Erythroblast (primary cell): ENCODE measurements around the gene CSK.

Source experiments
- DNase-seq, 2 experiments: peaks; one replicate each; lab custom pipeline; 2025; lab: John Stamatoyannopoulos, UW
- GATA1 ChIP-seq: IDR thresholded peaks from 2 replicates; pipeline ENCODE4 v1.6.1; 2011; ENCODE audit warnings: low read depth, mild to moderate bottlenecking, control low read depth, low read length, moderate library complexity
- POLR2A ChIP-seq: IDR thresholded peaks from 2 replicates; pipeline ENCODE4 v1.6.1; 2011; ENCODE audit warnings: mild to moderate bottlenecking, low read length

CSK gene

GRCh38 chr15:74762791-74763150 is 19.1 kb upstream of the CSK start:
- TF ChIP-seq POLR2A (no peak), GATA1 (no peak)
- no peak for DNase-seq

DNA sequence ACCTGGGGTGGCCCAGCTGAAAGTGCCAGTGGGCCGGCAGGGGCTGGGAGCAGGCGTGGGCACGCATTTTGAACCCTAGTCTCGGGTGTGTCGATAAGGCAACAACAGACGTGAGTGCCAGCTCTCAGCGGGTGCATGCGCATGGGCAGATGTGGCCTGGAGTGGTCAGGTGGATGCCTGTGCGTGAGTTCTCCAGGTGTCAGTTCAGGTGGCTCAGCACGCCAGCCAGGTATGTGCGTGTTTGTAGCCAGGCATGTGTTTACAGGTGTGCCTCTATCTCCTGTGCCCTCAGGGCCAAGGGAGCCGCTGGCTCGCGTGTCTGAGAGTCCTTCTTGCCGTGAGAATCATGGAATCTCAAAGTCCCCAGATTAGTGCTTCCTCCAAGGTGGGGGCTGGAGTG is 18.5 kb upstream of the CSK start:
- no peak for DNase-seq
- TF ChIP-seq GATA1 (no peak), POLR2A (no peak)

DNA sequence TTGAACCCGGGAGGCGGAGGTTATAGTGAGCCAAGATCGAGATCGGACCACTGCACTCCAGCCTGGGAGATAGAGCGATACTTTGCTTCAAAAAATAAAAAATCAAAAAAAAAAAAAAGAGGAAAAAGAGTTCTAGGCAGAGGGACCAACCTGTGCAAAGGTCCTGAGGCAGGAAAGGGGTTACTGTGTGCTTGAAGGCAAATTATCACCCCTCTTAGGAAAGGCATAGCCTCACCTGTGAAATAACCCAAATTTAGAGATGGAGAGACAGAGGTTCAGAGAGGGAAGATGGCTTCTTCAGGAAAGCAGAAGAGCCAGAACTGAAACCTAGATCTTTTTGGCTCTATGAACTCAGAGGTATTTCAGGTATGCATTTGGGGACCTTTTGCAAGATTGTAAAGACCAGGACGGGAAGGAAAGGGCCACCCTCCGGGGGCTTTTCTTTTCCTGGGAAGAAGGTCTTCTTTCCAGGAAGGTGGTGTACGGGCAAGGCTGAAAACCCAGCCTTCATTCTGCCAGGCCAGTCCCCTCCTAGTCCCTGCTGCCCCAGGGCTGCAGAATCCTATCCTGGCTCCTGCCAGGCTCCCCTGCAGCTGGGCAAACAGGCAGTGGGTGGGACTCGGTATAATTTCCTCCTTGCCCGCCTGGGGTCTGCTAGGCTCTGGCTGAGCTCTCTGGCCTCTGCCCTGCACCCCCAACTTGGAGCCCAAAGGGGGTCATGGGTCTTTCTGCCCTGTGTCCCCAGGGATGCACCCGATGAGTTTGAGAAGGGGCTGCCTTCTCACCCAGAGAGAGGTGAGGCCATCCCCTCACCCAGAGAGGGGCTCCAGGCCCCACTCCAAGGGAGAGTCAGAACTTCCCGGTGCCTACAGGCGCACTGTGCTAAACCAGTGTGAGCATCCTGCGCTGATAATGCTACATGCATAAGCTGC is 14.4 kb upstream of the CSK start:
- DNase-seq, result no peak
- no peak for TF ChIP-seq POLR2A
- no peak for TF ChIP-seq GATA1

DNA sequence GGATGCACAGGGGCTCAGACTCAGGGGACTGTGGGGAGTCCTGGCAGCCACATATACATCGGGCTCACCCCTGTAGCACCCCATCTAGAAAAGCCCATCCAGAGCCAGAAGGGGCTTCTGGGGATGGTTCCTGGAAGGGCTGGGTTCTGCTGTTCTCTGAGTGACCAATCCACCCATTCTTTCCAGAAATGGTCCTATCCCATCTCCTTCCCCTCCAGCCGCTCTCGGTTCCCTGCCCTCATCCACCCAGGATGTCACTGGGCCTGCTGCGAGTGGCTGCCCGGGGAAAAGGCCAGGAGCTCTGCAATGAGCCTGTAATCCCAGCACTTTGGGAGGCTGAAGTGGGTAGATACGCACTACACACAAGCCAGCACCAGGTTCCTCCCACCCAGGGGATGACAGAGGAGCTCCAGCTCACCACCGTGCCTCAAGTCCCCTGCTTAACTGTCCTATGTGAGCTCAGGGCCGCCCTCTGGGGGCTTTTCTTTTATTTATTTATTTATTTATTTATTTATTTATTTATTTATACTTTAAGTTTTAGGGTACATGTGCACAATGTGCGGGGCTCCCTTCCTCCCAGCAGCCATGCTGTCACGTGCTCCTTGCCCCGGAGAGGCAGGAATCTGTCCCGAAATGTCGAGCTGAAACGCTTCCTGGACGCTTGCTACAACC is 13.6 kb upstream of the CSK start:
- DNase-seq, result no peak
- TF ChIP-seq POLR2A (no peak), GATA1 (no peak)

GRCh38 chr15:74768771-74769342 is 13.0 kb upstream of the CSK start:
- TF ChIP-seq GATA1 (no peak), POLR2A (no peak)
- DNase-seq, result peak; percentile 60 to 77

DNA sequence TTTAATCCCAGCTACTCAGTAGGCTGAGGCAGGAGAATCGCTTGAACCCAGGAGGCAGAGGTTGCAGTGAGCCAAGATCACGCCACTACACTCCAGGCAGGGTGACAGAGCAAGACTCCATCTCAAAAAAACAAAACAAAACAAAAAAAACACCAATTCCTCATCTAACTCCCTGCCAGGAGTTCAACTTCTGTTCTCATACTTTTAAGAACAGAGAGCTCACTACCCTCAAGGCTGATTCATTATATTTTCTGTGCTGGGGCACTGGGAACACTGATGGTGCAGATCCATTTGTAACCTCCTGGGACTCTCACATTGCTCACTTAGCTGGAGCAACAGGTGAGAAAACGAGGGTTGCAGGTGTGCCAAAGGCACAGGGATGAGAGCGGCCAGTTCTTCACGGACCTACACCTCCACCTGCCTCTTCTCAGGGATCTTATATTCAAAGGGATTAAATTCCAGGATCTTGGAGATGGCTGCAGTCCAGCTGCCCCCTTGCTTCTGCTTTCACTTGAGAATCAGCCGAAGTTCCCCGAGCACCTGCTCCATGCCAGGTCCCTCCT is 12.3 kb upstream of the CSK start:
- TF ChIP-seq GATA1 (no peak), POLR2A (no peak)
- DNase-seq, result no peak

DNA sequence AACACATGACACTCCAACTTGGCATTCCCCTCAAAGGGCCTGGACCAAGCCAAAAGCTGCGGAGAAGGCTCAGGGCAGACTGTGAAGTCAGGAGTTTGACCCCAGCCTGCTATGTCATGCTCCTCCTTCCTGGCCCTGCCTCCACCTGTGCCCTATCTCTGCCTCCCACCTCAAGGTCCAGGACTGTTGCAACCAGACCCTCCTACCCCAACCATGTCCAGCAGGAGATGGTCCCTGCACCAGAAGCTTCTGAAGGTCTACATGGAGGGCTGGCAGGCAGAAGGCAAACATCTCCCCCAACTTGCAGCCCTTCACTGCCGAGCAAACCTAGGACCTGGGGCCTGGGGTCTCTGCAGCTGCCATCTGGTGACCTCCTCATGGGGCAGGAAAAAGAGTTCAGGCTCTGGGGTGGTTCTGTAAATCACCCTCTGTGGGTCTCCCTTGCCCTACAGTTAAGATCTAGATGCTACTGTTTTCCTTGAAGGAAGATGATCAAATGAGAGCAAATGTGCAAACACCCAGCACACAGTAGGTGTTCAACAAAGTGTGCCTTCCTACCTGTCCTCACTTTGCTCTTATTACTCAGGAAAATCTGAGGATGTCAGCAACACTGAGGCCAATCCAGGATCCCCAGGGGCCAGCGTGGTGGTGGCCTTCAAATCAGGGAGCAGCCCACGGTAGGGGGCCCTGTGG is 11.5 kb upstream of the CSK start:
- TF ChIP-seq POLR2A (no peak), GATA1 (no peak)
- no peak for DNase-seq

DNA sequence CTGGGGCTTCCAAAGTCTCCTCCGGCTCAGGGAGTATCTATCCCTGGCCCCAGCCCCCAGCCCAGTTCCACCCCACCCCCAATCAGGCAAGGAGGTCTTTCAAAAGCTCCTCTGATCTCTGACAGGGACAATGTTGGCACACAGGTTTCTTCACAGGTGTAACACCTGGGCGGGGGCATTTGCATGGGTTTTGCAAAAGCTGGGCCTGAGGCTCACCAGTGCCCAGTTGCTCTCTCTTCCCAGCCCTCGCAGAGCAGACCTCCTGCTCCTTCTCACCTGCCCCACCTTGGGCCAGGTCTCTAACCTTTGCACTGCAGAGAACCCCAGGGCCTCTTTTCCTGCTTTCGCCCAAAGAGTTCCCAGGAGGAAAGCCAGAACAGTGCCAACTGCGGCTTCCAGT is 8.6 kb upstream of the CSK start:
- DNase-seq, result no peak
- TF ChIP-seq GATA1 (no peak), POLR2A (no peak)

DNA sequence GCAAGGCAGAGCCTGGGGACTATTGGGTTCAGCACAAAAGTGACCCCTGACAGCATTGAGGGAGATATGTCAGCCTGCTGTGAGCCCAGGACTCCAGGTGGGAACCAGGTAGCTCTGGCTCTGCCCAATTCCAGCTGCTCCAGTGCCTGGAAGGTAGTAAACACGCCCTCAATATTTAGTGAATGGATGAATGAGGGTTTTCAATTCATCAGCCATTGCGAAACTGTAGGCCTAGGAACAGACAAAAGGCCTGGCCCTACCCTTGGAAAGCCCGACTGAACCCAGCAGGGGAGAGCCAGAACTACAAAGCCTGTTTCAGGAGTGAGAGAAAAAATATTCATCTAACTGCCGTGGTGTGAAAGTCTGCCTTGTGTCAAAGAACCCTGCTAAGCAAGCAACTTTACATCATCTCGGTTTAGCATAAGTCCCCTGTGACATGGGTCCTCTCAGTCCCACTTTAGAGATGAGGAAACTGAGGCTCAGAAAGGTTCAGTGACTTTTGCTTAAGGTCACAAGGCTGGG is 8.1 kb upstream of the CSK start:
- no peak for DNase-seq
- TF ChIP-seq POLR2A (no peak), GATA1 (no peak)

DNA sequence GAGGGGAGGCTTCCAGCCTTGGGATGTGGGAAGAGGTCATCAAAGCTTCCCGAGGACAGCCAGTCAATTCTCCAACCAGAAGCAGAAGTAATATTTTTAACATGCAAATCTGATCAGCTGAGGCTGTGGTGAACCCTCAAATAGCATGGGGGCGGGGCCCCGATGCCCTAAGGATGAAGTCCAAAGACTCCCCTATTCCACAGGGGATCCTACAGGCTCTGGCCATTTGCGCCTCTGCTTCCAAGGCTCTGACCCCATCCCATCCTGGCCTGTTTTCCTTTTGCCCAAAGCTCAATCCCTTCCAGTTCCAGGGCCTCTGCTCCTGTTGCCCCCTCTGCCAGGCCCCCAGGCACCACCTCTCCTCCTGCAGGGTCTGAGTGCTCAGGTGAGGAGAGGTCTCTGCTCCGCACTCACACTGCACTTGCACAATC is 6.7 kb upstream of the CSK start:
- no peak for DNase-seq
- TF ChIP-seq GATA1 (no peak), POLR2A (no peak)

DNA sequence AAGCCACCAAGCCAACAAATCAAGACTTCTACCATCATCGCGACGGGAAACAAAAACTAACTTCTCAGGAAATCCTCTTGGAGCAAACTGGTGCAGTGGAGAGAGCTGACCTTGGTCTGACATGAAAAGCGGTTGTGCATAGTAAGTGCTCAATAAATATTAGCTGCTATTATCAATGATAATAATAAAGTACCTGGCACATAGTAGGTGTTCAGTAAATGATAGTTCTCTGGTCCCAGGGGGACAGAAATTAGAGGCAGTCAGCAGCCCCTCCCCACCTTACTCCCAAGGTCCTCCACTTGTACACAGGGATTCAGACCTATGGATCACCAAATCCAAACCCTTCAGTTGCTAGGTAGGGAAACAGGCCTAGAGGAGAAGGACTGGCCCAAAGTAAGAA is 6.0 kb upstream of the CSK start:
- no peak for DNase-seq
- TF ChIP-seq POLR2A (no peak), GATA1 (no peak)

GRCh38 chr15:74776821-74777768 is 4.8 kb upstream of the CSK start:
- TF ChIP-seq POLR2A (no peak), GATA1 (no peak)
- peak; percentile 42 to 48 for DNase-seq
